Mucosa of stomach (tissue), 1 donor: ENCODE measurements around the gene AGTPBP1.

Experiments used
- H3K27me3 ChIP-seq: one replicate; pipeline ENCODE4 v1.7.0; 2013; ENCODE audit warnings: mild to moderate bottlenecking, low read length; ENCODE audit not compliant: control insufficient read depth, insufficient read depth
- H3K36me3 ChIP-seq: one replicate; pipeline ENCODE4 v1.7.0; 2013; ENCODE audit warnings: low read length; ENCODE audit not compliant: control insufficient read depth, insufficient read depth
- H3K4me1 ChIP-seq: one replicate; pipeline ENCODE4 v1.7.0; 2013; ENCODE audit warnings: mild to moderate bottlenecking, low read length; ENCODE audit not compliant: control insufficient read depth, insufficient read depth
- H3K4me3 ChIP-seq: one replicate; pipeline ENCODE4 v1.7.0; 2013; ENCODE audit warnings: low read length
- H3K9ac ChIP-seq: one replicate; pipeline ENCODE4 v1.7.0; 2013; ENCODE audit warnings: mild to moderate bottlenecking, low read length, moderate library complexity
- H3K9me3 ChIP-seq: one replicate; pipeline ENCODE4 v1.7.0; 2013; ENCODE audit warnings: mild to moderate bottlenecking, low read length, moderate library complexity; ENCODE audit not compliant: control insufficient read depth
- donor health status: Pancreatic carcinoma.

Gene AGTPBP1

GRCh38 chr9:85502815-85503655 lies 238.7 kb downstream of the AGTPBP1 start:
- Histone ChIP-seq H3K9me3 (no peaks in the 10 kb centered on the region), H3K9ac (no peak overlapping the region), H3K27me3 (no peaks in the 10 kb centered on the region), H3K4me1 (no peaks in the 10 kb centered on the region), H3K36me3 (no peaks in the 10 kb centered on the region), H3K4me3 (no peak overlapping the region)

GRCh38 chr9:85501882-85502281 lies 239.9 kb downstream of the AGTPBP1 start:
- no peaks in the 10 kb centered on the region for H3K27me3 ChIP-seq
- H3K9me3 ChIP-seq: no peaks in the 10 kb centered on the region
- no peaks in the 10 kb centered on the region for H3K36me3 ChIP-seq
- no peaks in the 10 kb centered on the region for H3K4me1 ChIP-seq
- H3K9ac ChIP-seq: no peak overlapping the region
- no peak overlapping the region for H3K4me3 ChIP-seq

GRCh38 chr9:85501456-85501855 lies 240.3 kb downstream of the AGTPBP1 start:
- no peaks in the 10 kb centered on the region for H3K27me3 ChIP-seq
- no peak overlapping the region for H3K4me3 ChIP-seq
- H3K9ac ChIP-seq: no peak overlapping the region
- H3K4me1 ChIP-seq: no peaks in the 10 kb centered on the region
- no peaks in the 10 kb centered on the region for H3K9me3 ChIP-seq
- no peaks in the 10 kb centered on the region for H3K36me3 ChIP-seq
